ENCODE data around the gene FYB1.

DNA sequence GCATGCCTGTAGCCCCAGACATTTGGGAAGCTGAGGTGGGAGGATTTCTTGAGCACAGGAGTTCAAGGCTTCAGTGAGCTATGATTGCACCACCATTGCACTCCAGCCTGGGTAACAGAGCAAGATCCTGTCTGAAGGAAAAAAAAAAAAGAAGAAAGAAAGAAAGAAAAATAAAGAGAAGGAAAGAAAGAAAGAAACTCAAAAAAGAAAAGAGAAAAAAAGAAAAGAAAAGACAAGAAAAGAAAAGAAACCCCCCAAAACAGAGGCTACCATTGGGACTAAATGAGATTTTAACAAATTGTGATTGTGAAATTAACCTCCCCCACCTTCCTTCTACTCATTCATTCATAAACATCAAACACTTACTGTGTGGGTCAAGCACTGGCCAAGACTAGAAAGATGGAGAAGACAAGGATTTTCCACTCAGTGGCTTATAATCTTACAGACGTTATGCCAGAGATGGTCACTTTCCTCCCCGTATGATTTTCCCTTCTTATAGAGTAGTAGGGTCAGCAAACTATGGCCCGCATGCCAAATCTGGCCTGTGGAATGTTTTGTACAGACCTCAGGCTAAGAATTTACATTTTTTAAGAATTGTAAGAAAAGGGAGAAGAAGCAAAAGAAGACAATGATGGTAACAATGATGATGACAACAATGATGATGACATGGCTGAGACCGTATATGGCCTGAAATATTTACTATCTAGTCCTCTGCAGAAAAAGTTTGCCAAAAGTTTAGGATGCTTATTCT, 1.1 kb upstream of the FYB1 start:
- TF ChIP-seq CTCF (conservative IDR thresholded peaks at IDR 0.05; ENCODE audit: low read depth, low read length): no peak
- no peak for TF ChIP-seq EZH2 (IDR thresholded peaks at IDR 0.05; ENCODE audit: low read length, unreplicated experiment)
- no peak for TF ChIP-seq EZH2phosphoT487 (IDR thresholded peaks at IDR 0.05; ENCODE audit: borderline replicate concordance, low read length)

Measured in PC-3 (cell line).